BLaER1 (cell line): ENCODE results near the gene CCNY.
"Not testable (repeated sequence)": the region's sequence is repeated elsewhere in the genome, so short reads cannot be mapped to it uniquely, and the experiment has no call there.

Experiments used
- H3K27ac ChIP-seq: shearing (Covaris generic); formaldehyde crosslinking; 2 replicates; pipeline ENCODE4 v1.8.1; 2022
- H3K27me3 ChIP-seq: shearing (Covaris generic); formaldehyde crosslinking; 2 replicates; pipeline ENCODE4 v1.8.1; 2022
- H3K36me3 ChIP-seq: shearing (Covaris generic); formaldehyde crosslinking; 2 replicates; pipeline ENCODE4 v1.8.1; 2022
- H3K4me1 ChIP-seq: shearing (Covaris generic); formaldehyde crosslinking; 2 replicates; pipeline ENCODE4 v1.8.1; 2022
- H3K4me2 ChIP-seq: shearing (Covaris generic); formaldehyde crosslinking; 2 replicates; pipeline ENCODE4 v1.8.1; 2022
- H3K4me3 ChIP-seq: shearing (Covaris generic); formaldehyde crosslinking; 2 replicates; pipeline ENCODE4 v1.8.1; 2022
- H3K9ac ChIP-seq: shearing (Covaris generic); formaldehyde crosslinking; 2 replicates; pipeline ENCODE4 v1.8.1; 2022
- H3K9me3 ChIP-seq: shearing (Covaris generic); formaldehyde crosslinking; 2 replicates; pipeline ENCODE4 v1.8.1; 2022
- H4K20me1 ChIP-seq: shearing (Covaris generic); formaldehyde crosslinking; 2 replicates; pipeline ENCODE4 v1.8.1; 2022
- Cebpa-rat ChIP-seq: shearing (Covaris generic); IDR thresholded peaks from 2 replicates; pipeline ENCODE4 v1.8.1; 2022

Gene CCNY

DNA sequence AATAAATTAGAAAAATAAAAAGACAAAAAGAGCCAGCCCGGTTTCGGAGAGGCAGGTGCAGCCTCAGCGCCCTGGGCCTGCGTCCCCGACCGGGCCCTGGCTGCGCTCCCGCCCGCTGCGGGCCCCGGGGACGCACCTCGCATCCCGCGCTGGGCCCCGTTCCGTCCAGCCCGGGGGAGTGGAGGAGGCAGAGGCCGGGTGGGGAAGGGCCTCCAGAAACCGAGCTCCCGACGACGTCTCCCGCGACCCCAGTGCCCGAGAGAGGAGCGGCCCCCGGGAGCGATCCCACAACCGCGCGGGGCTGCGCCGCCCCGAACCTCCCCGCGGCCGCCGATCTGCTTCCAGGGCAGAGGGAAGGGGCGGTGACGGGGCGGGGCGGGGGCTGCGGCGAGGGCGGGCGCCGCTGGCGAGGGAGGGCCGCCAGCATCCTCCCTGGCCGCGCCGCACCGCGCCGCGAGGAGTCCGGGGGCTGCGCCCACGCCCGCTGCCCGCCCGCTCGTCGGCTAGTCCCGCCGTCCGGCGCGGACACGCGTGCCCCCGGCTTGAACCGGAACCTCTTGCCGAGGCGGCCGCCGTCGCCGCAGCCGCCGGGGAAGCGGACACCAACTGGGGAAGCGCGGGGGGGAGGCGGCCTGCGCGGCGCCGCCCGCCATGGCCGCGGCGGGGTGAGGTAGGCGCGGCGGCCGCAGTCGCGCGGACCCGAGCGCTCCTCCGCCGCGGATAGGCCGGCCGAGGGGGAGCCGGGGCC is at the start of gene CCNY:
CCNY (plus strand) TSS at position 426 of the 748 bp plus-strand sequence. CDS start 545 bp downstream, outside the sequence.
- Histone ChIP-seq H3K27me3 (peaks cover 9% of the 10 kb centered on the region), H3K4me1 (peaks cover 58% of the 10 kb centered on the region), H3K36me3 (peaks cover 33% of the 10 kb centered on the region), H3K4me2 (peak within 1 kb of the TSS; percentile 97), H3K27ac (peak within 1 kb of the TSS; percentile 89), H3K4me3 (peak within 1 kb of the TSS; percentile 98), H4K20me1 (peaks cover 90% of the 10 kb centered on the region), H3K9ac (peak within 1 kb of the TSS; percentile 89), H3K9me3 (no peaks in the 10 kb centered on the region)
- no peak for TF ChIP-seq Cebpa-rat

DNA sequence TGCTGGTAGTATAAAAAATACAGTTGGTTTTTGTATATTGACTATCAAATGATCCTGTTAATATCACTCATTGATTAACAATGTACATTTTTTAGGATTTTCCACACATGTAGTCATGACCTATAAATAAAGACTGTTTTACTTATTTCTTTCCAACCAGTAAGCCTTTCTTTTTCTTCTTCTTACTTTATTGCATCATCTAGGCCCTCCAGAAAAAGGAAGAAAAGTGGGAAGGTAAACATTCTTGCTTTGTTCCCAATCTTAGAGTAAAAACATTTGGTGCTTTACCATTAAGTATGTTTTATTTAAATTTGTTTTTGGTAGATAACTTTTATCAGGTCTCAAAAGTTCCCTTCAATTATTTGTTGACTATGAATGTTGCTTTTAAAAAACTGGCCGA is 47.1 kb upstream of the CCNY start:
- Histone ChIP-seq H3K9ac (no peak overlapping the region), H3K4me1 (peaks cover 17% of the 10 kb centered on the region), H3K27me3 (no peaks in the 10 kb centered on the region), H3K9me3 (no peaks in the 10 kb centered on the region), H3K4me3 (no peak overlapping the region), H3K27ac (no peak overlapping the region), H4K20me1 (no peaks in the 10 kb centered on the region), H3K4me2 (no peak overlapping the region), H3K36me3 (no peaks in the 10 kb centered on the region)
- TF ChIP-seq Cebpa-rat: no peak

DNA sequence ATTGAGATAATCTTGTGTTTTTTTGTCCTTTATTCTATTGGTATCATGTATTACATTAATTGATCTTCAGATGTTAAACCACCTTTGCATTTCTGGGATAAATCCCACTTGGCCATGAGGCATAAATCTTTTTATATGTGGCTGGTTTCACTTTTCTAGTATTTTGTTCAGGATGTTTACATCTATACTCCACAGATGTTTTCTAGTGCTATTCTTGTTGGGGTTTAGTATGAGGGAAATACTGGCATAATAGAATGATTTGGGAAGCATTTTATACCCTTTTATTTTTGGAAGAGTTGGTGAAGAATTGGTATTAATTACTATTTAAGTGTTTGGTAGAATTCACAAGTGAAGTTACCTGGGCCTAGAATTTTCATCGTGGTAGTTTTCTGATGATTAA is 41.8 kb upstream of the CCNY start:
- Histone ChIP-seq H3K4me1 (peaks cover 12% of the 10 kb centered on the region), H3K9ac (no peak overlapping the region), H3K27ac (no peak overlapping the region), H3K4me2 (no peak overlapping the region), H3K27me3 (no peaks in the 10 kb centered on the region), H4K20me1 (no peaks in the 10 kb centered on the region), H3K36me3 (no peaks in the 10 kb centered on the region), H3K4me3 (no peak overlapping the region), H3K9me3 (peaks cover 8% of the 10 kb centered on the region; the same call in 1 of the 2 replicates)
- TF ChIP-seq Cebpa-rat: no peak

DNA sequence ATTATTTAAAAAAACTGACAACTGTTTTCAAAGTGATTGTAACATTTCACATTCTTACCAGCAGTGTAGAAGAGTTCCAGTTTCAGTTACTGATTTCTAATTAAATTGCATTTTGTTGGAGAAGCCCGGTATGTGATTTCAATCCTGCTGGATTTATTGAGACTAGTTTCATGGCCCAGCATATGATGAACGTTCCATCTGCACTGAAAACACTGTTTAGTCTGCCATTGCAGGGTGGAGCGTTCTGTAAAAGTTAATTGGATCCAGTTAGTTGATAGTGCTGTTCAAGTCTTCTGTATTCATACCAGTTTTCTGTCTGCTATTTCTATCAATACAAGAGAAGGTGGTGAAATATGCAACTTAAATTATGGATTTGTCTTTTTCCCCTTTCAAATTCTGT is 37.3 kb upstream of the CCNY start:
- TF ChIP-seq Cebpa-rat: no peak
- Histone ChIP-seq H3K4me2 (no peak overlapping the region), H3K27me3 (no peaks in the 10 kb centered on the region), H3K36me3 (no peaks in the 10 kb centered on the region), H3K9ac (no peak overlapping the region), H3K27ac (no peak overlapping the region), H3K4me1 (peaks cover 18% of the 10 kb centered on the region), H3K9me3 (peaks cover 8% of the 10 kb centered on the region; the same call in 1 of the 2 replicates), H3K4me3 (no peak overlapping the region), H4K20me1 (no peaks in the 10 kb centered on the region)

DNA sequence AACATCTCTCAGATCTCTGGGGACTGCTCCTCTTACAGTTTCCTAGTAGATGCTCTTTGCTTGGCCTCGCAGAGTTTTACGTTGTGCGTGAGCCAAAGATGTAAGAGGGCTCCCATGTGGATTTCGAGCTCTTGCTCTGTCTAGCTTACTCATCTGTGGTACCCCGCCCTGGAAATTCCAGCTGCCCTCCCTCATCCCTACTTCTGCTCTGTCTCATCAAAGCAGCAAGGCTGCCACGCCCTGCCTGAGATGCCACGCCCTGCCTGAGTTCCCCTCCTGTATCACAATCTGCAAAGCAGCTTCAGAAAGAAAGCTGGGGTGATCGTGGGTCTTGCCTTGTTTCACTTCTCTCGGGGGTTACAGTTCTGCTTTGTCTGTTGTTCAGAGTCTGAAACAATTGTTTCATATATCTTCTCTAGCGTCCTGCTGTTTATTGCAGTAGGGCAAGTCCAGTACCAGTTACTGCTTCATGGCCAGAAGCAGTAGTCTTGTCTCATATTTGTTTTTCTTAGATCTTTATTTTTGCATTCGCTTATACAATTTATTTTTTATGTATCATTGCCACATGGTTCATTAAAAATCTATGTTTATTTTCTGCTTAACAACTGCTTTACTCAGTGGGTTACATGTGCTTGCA is 36.1 kb upstream of the CCNY start:
- Histone ChIP-seq H3K4me2 (0 out of 2 replicates have a peak overlapping the region, but pooled peaks have one; percentile 3), H3K36me3 (no peaks in the 10 kb centered on the region), H3K4me1 (peaks cover 18% of the 10 kb centered on the region), H3K27ac (no peak overlapping the region), H4K20me1 (no peaks in the 10 kb centered on the region), H3K9ac (no peak overlapping the region), H3K27me3 (no peaks in the 10 kb centered on the region), H3K4me3 (no peak overlapping the region), H3K9me3 (peaks cover 8% of the 10 kb centered on the region; the same call in 1 of the 2 replicates)
- no peak for TF ChIP-seq Cebpa-rat

DNA sequence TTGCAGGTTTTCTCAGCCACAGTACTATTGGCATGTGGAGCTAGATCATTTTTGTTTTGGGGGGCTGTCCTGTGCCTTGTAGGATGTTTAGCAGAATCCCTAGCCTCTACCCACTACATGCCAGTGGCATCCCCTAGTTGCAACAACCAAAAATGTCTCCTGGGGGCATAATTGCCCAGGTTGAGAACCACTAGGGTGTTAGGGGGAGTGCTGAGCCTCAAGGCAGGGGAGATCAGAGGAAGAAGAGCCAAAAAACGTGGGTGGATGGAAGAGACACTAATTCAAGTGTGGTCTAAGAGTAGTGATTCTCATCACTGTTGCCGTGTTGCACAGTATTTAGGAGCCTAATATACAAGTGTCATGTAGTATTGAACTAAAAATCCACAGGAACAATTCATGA is 31.7 kb upstream of the CCNY start:
- H3K4me1 ChIP-seq: peaks cover 6% of the 10 kb centered on the region; the same call in 1 of the 2 replicates
- H4K20me1 ChIP-seq: no peaks in the 10 kb centered on the region
- H3K27me3 ChIP-seq: no peaks in the 10 kb centered on the region
- H3K4me3 ChIP-seq: no peak overlapping the region
- no peak overlapping the region for H3K9ac ChIP-seq
- H3K9me3 ChIP-seq: no peaks in the 10 kb centered on the region
- no peak for TF ChIP-seq Cebpa-rat
- no peak overlapping the region for H3K4me2 ChIP-seq
- no peak overlapping the region for H3K27ac ChIP-seq
- H3K36me3 ChIP-seq: no peaks in the 10 kb centered on the region

DNA sequence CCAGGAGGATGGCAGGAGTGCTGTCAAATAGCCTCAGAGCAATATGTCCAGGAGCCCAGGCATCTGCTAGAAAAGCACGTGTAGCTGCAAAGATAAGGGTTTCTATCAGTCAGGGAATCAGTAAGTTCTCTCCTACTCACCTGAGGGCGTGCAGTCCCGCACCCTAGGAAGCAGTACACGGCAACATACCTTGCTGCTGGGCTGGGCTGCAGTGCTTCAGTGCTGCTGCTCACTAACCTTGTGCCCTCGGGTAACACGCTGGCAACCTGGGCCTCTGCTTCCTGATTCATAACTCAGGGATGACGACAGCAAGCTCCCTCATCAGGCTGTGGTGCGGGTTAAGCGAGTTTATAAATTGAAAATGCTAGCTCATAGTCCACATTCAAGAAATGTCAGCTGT is 29.5 kb upstream of the CCNY start:
- TF ChIP-seq Cebpa-rat: no peak

DNA sequence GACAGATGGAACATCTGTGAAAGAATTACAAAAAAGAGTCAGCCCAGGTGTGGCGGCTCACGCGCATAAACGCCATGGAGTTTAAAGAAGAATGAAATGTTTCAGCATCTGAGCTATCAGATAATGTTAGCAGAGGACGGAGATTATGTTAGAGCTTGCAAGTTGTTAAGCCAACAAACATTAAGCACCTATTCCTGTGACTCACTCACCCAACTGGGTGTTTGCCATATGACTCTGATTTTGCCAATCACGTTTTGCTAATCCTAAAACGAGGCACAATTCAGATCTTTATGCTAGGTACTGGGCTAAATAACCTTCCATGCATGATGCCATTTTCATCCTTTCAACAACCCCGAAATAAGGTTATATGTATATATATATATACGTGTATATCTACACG is 29.0 kb upstream of the CCNY start:
- no peak overlapping the region for H3K27ac ChIP-seq
- H4K20me1 ChIP-seq: no peaks in the 10 kb centered on the region
- H3K4me2 ChIP-seq: no peak overlapping the region
- no peaks in the 10 kb centered on the region for H3K4me1 ChIP-seq
- H3K4me3 ChIP-seq: no peak overlapping the region
- no peak overlapping the region for H3K9ac ChIP-seq
- no peak for TF ChIP-seq Cebpa-rat
- H3K36me3 ChIP-seq: no peaks in the 10 kb centered on the region
- no peaks in the 10 kb centered on the region for H3K27me3 ChIP-seq
- no peaks in the 10 kb centered on the region for H3K9me3 ChIP-seq

More for the DNA sequence above, 29.5 kb upstream of the CCNY start:
- no peaks in the 10 kb centered on the region for H3K27me3 ChIP-seq
- H3K36me3 ChIP-seq: no peaks in the 10 kb centered on the region
- no peaks in the 10 kb centered on the region for H3K9me3 ChIP-seq
- H3K4me2 ChIP-seq: no peak overlapping the region
- no peaks in the 10 kb centered on the region for H3K4me1 ChIP-seq
- H3K9ac ChIP-seq: no peak overlapping the region
- H3K4me3 ChIP-seq: no peak overlapping the region
- no peaks in the 10 kb centered on the region for H4K20me1 ChIP-seq
- no peak overlapping the region for H3K27ac ChIP-seq

DNA sequence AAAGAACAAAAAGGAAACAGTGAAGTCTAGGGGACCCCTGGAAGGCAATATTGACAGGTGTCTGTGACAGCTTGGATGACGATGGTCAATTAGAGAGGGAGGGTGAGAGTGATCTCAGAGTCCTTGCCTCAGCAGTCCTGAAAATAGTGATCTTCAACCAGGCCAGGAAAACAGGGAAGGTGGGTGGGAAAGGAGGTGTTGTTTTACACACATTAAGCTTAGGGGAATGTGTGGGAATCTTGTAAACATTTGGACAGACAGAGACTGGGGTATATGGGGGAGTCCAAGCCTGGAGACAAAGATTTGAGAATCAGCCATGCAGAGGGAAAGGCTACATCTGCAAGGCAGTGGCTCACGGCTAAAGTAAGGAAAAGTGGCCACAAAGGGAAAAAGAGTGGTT is 27.5 kb upstream of the CCNY start:
- Histone ChIP-seq H3K4me2 (no peak overlapping the region), H4K20me1 (no peaks in the 10 kb centered on the region), H3K9me3 (peaks cover 11% of the 10 kb centered on the region), H3K27ac (no peak overlapping the region), H3K27me3 (no peaks in the 10 kb centered on the region), H3K4me1 (no peaks in the 10 kb centered on the region), H3K36me3 (peaks cover 12% of the 10 kb centered on the region), H3K4me3 (no peak overlapping the region), H3K9ac (no peak overlapping the region)
- TF ChIP-seq Cebpa-rat: no peak

DNA sequence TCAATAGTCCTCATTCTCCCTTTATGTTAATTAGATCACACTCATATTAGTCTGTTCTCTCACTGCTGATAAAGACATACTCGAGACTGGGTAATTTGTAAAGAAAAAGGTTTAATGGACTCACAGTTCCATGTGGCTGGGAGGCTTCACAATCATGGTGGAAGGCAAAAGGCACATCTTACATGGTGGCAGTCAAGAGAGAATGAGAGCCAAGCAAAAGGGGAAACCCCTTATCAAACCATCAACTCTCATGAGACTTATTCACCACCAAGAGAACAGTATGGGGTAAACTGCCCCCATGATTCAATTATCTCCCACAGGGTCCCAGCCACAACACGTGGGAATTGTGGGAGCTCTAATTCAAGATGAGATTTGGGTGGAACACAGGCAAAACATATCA is 22.2 kb upstream of the CCNY start:
- not testable (repeated sequence) for H3K4me2 ChIP-seq, H4K20me1 ChIP-seq, H3K4me1 ChIP-seq, H3K9ac ChIP-seq, H3K27me3 ChIP-seq, H3K27ac ChIP-seq, H3K4me3 ChIP-seq
- Histone ChIP-seq H3K9me3 (peaks cover 41% of the 10 kb centered on the region), H3K36me3 (peaks cover 64% of the 10 kb centered on the region)

DNA sequence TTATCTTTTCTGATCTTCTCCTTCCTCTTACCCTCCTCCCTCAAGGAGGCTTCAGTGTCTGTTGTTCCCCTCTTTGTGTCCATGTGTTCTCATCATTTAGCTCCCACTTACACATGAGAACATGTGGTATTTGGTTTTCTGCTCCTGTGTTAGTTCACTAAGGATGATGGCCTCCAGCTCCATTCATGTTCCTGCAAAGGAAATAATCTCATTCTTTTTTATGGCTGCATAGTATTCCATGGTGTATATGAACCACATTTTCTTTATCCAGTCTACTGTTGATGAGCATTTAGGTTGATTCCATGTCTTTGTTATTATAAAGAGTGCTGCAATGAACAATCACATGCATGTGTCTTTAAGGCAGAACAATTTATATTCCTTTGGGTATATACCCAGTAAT is 21.1 kb upstream of the CCNY start:
- H3K4me1 ChIP-seq, H4K20me1 ChIP-seq, H3K4me2 ChIP-seq, H3K27me3 ChIP-seq, H3K27ac ChIP-seq, H3K4me3 ChIP-seq, H3K9ac ChIP-seq: not testable (repeated sequence)
- Histone ChIP-seq H3K9me3 (peaks cover 51% of the 10 kb centered on the region), H3K36me3 (peaks cover 75% of the 10 kb centered on the region)
